NK-92 (cell line): Measurements from ENCODE around the gene EIF4E1B.

ENCODE experiments used
- DNase-seq: peaks from one replicate; lab custom pipeline; 2025; ENCODE audit not compliant: unreplicated experiment; lab: John Stamatoyannopoulos, UW

The EIF4E1B gene

GRCh38 chr5:176626876-176627236, 3.6 kb upstream of the EIF4E1B start:
- DNase-seq = no peak

GRCh38 chr5:176627582-176627981, 2.9 kb upstream of the EIF4E1B start:
- no peak for DNase-seq

GRCh38 chr5:176628406-176629228, 1.9 kb upstream of the EIF4E1B start:
- DNase-seq = no peak

- no peak for DNase-seq
These were observed 1.1 kb upstream of the EIF4E1B start for GRCh38 chr5:176629317-176629852.

- DNase-seq = no peak
These were observed 277 bp downstream of the EIF4E1B start for GRCh38 chr5:176630681-176631222.

GRCh38 chr5:176631383-176632200, 1.1 kb downstream of the EIF4E1B start:
- DNase-seq = no peak

GRCh38 chr5:176632745-176633144, 2.3 kb downstream of the EIF4E1B start:
- DNase-seq = no peak

- DNase-seq = no peak
These were observed 3.1 kb downstream of the EIF4E1B start for GRCh38 chr5:176633598-176633997.

GRCh38 chr5:176636426-176636825, 6.0 kb downstream of the EIF4E1B start:
- no peak for DNase-seq

GRCh38 chr5:176637556-176637955, 7.1 kb downstream of the EIF4E1B start:
- DNase-seq = no peak

GRCh38 chr5:176638437-176638836, 8.0 kb downstream of the EIF4E1B start:
- no peak for DNase-seq

- no peak for DNase-seq
These were observed 8.7 kb downstream of the EIF4E1B start for GRCh38 chr5:176639208-176639607.

- DNase-seq = no peak
These were observed 9.5 kb downstream of the EIF4E1B start for GRCh38 chr5:176639981-176640380.

- DNase-seq = no peak
These were observed 10.1 kb downstream of the EIF4E1B start for GRCh38 chr5:176640616-176641015.

- no peak for DNase-seq
These were observed 12.4 kb downstream of the EIF4E1B start for GRCh38 chr5:176642675-176643490.

GRCh38 chr5:176643491-176644219, 13.2 kb downstream of the EIF4E1B start:
- DNase-seq = no peak

- no peak for DNase-seq
These were observed 13.8 kb downstream of the EIF4E1B start for GRCh38 chr5:176644294-176644693.

- no peak for DNase-seq
These were observed 14.6 kb downstream of the EIF4E1B start for GRCh38 chr5:176644878-176645670.

- DNase-seq = no peak
These were observed 15.7 kb downstream of the EIF4E1B start for GRCh38 chr5:176646049-176646706.
